Upper lobe of right lung (tissue), 1 donor: ENCODE data around the gene TFF2. TPM values are rescaled to one million over a fixed set of nuclear protein-coding genes. Genes with fewer than 3 reads are reported as not detected.

ENCODE experiments used
- ATAC-seq: fragments of 200-7000 bp; cut with Tn5 transposase; one replicate; pipeline ENCODE4 v1.9.1; 2020; ENCODE audit warnings: mild to moderate bottlenecking, moderate library complexity
- DNase-seq: peaks from one replicate; pipeline ENCODE4 v3.0.0-alpha.2; 2020
- H3K27ac ChIP-seq: fragments of 200-600 bp; one replicate; pipeline ENCODE4 v1.8.0; 2022
- H3K27me3 ChIP-seq: fragments of 200-600 bp; one replicate; pipeline ENCODE4 v1.8.0; 2022; ENCODE audit warnings: mild to moderate bottlenecking
- H3K36me3 ChIP-seq: fragments of 200-600 bp; one replicate; pipeline ENCODE4 v1.8.0; 2022
- H3K4me1 ChIP-seq: fragments of 200-600 bp; one replicate; pipeline ENCODE4 v1.8.0; 2022
- H3K4me3 ChIP-seq: fragments of 200-600 bp; one replicate; pipeline ENCODE4 v1.8.0; 2022; ENCODE audit warnings: mild to moderate bottlenecking
- H3K9me3 ChIP-seq: fragments of 200-600 bp; one replicate; pipeline ENCODE4 v1.8.0; 2022
- CTCF ChIP-seq: fragments of 200-600 bp; IDR thresholded peaks from one replicate; pipeline ENCODE4 v1.8.0; 2022; ENCODE audit warnings: antibody characterized with exemption
- intact Hi-C: fragments of 100-400 bp; cut with DNase I; formaldehyde crosslinking; loops from one replicate; pipeline ENCODE4 v1.11.0; 2022
- total RNA-seq: library from RNA; stranded (reverse); fragmentation: NEBNext Ultra II Directional; extraction: Animal tissue kit (Norgen Biotek cat#: 25700); gene quantifications from one replicate; pipeline ENCODE4 v1.2.1, GENCODE V29; 2021
- donor health status: DM: no; HTN: yes; CAD: no; lungs with severe emphysema.

TFF2 gene
- total RNA-seq, 1 donor from 2014 or later: not detected

GRCh38 chr21:42315296-42315891, 35.4 kb downstream of the TFF2 start, which contains the start of gene TFF3:
TFF3 (minus strand) TSS chr21:42315409; CDS start chr21:42315374, 35 bp downstream.
- intact Hi-C loops: no loop called here
- DNase-seq: peak; percentile 60
- no peak within 1 kb of the TSS for H3K27ac ChIP-seq

GRCh38 chr21:42314616-42315295, 36.0 kb downstream of the TFF2 start:
- DNase-seq (no peak), ATAC-seq (no peak)
- Histone ChIP-seq H3K27me3 (no peaks in the 10 kb centered on the region), H3K36me3 (no peaks in the 10 kb centered on the region), H3K4me1 (peaks cover 19% of the 10 kb centered on the region), H3K27ac (no peak overlapping the region), H3K4me3 (no peak overlapping the region), H3K9me3 (no peaks in the 10 kb centered on the region)
- intact Hi-C loops: no loop called here
- TF ChIP-seq CTCF: no peak

More at GRCh38 chr21:42315296-42315891, 35.4 kb downstream of the TFF2 start, which contains the start of gene TFF3:
- no peak for ATAC-seq
- Histone ChIP-seq H3K4me1 (peaks cover 19% of the 10 kb centered on the region), H3K4me3 (no peak within 1 kb of the TSS), H3K9me3 (no peaks in the 10 kb centered on the region), H3K36me3 (no peaks in the 10 kb centered on the region), H3K27me3 (no peaks in the 10 kb centered on the region)
- TF ChIP-seq CTCF: no peak

GRCh38 chr21:42313501-42313969, 37.3 kb downstream of the TFF2 start:
- Histone ChIP-seq H3K36me3 (no peaks in the 10 kb centered on the region), H3K4me3 (no peak overlapping the region), H3K4me1 (peaks cover 18% of the 10 kb centered on the region), H3K27ac (no peak overlapping the region), H3K27me3 (peaks cover 2% of the 10 kb centered on the region), H3K9me3 (no peaks in the 10 kb centered on the region)
- no peak for ATAC-seq
- peak; percentile 63 for DNase-seq
- no peak for TF ChIP-seq CTCF
- intact Hi-C loops: no loop called here

DNA sequence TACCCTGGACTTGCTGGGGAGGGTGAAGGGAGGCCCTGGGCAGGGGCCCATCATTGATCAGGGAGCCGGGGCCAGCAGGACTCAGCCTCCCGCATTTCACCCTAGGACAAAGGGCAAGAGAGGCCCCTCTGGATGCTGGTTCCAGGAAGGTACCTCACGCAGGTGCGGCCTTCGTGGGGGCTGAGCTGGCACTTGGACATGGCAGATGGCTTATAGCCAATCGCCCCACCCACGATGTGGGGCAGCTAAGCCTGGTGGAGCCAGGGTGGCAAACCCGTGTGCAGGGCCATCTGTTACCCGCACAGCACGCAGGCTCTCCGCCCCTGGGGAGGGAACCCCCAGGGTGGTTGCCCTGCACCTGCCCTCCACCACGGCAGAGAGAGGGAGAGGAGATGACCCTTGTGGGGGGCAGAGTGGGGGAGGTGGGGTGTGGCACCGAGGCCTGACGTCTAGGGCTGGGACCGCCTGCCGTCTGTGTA, 38.1 kb downstream of the TFF2 start:
- Histone ChIP-seq H3K9me3 (no peaks in the 10 kb centered on the region), H3K4me3 (no peak overlapping the region), H3K36me3 (no peaks in the 10 kb centered on the region), H3K27me3 (peaks cover 7% of the 10 kb centered on the region), H3K4me1 (peaks cover 18% of the 10 kb centered on the region), H3K27ac (no peak overlapping the region)
- intact Hi-C loops: no loop called here
- TF ChIP-seq CTCF: no peak
- no peak for ATAC-seq
- no peak for DNase-seq

DNA sequence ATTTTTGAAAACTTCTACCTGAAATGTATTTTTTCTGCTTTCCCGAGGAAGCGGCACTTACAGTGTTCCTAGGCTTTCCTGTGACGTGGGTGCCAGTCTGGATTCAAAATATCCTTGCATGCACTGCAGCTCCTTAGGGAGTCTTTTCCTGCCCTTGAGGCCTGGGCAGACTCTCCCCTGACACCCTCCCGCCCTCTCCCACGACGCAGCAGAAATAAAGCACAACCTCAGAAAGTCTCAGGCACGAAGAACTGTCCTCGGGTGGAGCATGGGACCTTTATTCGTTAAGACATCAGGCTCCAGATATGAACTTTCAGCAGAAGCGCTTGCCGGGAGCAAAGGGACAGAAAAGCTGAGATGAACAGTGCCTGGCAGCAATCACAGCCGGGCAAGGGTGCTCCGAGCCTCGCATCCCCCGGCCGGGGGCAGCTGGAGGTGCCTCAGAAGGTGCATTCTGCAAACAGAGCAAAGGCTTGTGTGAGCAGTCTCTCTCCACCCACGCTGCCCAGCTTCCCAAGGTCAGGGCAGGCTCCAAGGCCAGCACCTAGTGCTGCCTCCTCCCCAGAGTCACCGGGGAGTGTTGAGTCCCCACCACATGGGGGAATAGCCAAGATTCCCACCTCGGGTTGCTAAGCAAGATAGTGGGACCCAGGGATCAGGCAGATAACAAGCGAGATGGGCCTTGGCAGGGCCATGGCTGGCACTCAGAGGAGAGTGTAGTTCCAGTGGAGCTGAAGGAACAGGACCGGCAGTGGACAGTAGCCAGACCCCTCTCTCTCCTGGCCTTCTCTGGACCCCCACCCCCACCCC, 38.8 kb downstream of the TFF2 start:
- no peak for DNase-seq
- Histone ChIP-seq H3K9me3 (no peaks in the 10 kb centered on the region), H3K27me3 (peaks cover 7% of the 10 kb centered on the region), H3K4me1 (peaks cover 18% of the 10 kb centered on the region), H3K4me3 (no peak overlapping the region), H3K27ac (no peak overlapping the region), H3K36me3 (no peaks in the 10 kb centered on the region)
- TF ChIP-seq CTCF: no peak
- no peak for ATAC-seq
- intact Hi-C loops: no loop called here
